Ectodermal cell (in vitro differentiated cells): ENCODE data around the gene SLC22A15.

Source experiments
- H3K27ac ChIP-seq: 2 replicates; pipeline ENCODE4 v1.7.0; 2013; ENCODE audit warnings: mild to moderate bottlenecking, low read depth, low read length; ENCODE audit not compliant: insufficient read depth, poor library complexity, severe bottlenecking
- H3K27me3 ChIP-seq: 2 replicates; pipeline ENCODE4 v1.7.0; 2013; ENCODE audit warnings: mild to moderate bottlenecking, low read length; ENCODE audit not compliant: insufficient read depth, control insufficient read depth, poor library complexity, severe bottlenecking
- H3K36me3 ChIP-seq: one replicate; pipeline ENCODE4 v1.7.0; 2013; ENCODE audit warnings: low read length; ENCODE audit not compliant: control insufficient read depth, insufficient read depth
- H3K4me1 ChIP-seq: one replicate; pipeline ENCODE4 v1.7.0; 2013; ENCODE audit warnings: low read length; ENCODE audit not compliant: control insufficient read depth, insufficient read depth
- H3K4me3 ChIP-seq: 2 replicates; pipeline ENCODE4 v1.7.0; 2013; ENCODE audit warnings: low read depth, low read length, control low read depth; ENCODE audit not compliant: insufficient read depth
- H3K9me3 ChIP-seq: 2 replicates; pipeline ENCODE4 v1.7.0; 2013; ENCODE audit warnings: mild to moderate bottlenecking, low read length, moderate library complexity; ENCODE audit not compliant: control insufficient read depth
- WGBS, 2 experiments: methylation state at CpG; one replicate each; pipeline ENCODE4 v1.1.7; 2013; ENCODE audit warnings: missing lambda C conversion rate in 2 of 2; 5-methylcytosine and 5-hydroxymethylcytosine counted together

The SLC22A15 gene

GRCh38 chr1:116111524-116112021, 135.3 kb downstream of the SLC22A15 start:
- H3K27me3 ChIP-seq: no peaks in the 10 kb centered on the region
- WGBS, 2 experiments: 91 to 93% methylated on average over 11 of the region's 11 CpGs
- H3K27ac ChIP-seq: no peak overlapping the region
- H3K4me3 ChIP-seq: no peak overlapping the region
- no peaks in the 10 kb centered on the region for H3K9me3 ChIP-seq
- no peaks in the 10 kb centered on the region for H3K4me1 ChIP-seq
- H3K36me3 ChIP-seq: no peaks in the 10 kb centered on the region

GRCh38 chr1:116112388-116113140, 136.3 kb downstream of the SLC22A15 start:
- Histone ChIP-seq H3K4me1 (no peaks in the 10 kb centered on the region), H3K4me3 (no peak overlapping the region), H3K27me3 (no peaks in the 10 kb centered on the region), H3K36me3 (no peaks in the 10 kb centered on the region), H3K27ac (no peak overlapping the region), H3K9me3 (no peaks in the 10 kb centered on the region)
- 91 to 92% methylated on average over 4 of the region's 4 CpGs for WGBS, 2 experiments

GRCh38 chr1:116113615-116114014, 137.3 kb downstream of the SLC22A15 start:
- no peaks in the 10 kb centered on the region for H3K4me1 ChIP-seq
- WGBS, 2 experiments: 89 to 93% methylated on average over 6 to 7 of the region's 7 CpGs
- no peaks in the 10 kb centered on the region for H3K27me3 ChIP-seq
- H3K9me3 ChIP-seq: no peaks in the 10 kb centered on the region
- H3K36me3 ChIP-seq: no peaks in the 10 kb centered on the region
- H3K27ac ChIP-seq: no peak overlapping the region
- no peak overlapping the region for H3K4me3 ChIP-seq

GRCh38 chr1:116115476-116116439, 139.4 kb downstream of the SLC22A15 start:
- Histone ChIP-seq H3K4me1 (no peaks in the 10 kb centered on the region), H3K4me3 (no peak overlapping the region), H3K9me3 (no peaks in the 10 kb centered on the region), H3K27me3 (no peaks in the 10 kb centered on the region), H3K36me3 (no peaks in the 10 kb centered on the region), H3K27ac (no peak overlapping the region)
- WGBS, 2 experiments: 87 to 93% methylated on average over 2 to 4 of the region's 4 CpGs

GRCh38 chr1:116118471-116118870, 142.2 kb downstream of the SLC22A15 start:
- no peak overlapping the region for H3K27ac ChIP-seq
- H3K4me3 ChIP-seq: no peak overlapping the region
- no peaks in the 10 kb centered on the region for H3K27me3 ChIP-seq
- no peaks in the 10 kb centered on the region for H3K4me1 ChIP-seq
- WGBS, 2 experiments: 91% methylated on average over 3 of the region's 3 CpGs
- no peaks in the 10 kb centered on the region for H3K9me3 ChIP-seq
- H3K36me3 ChIP-seq: no peaks in the 10 kb centered on the region
